SU-DHL-6 (cell line): ENCODE results near the gene NFIX.

Experiments used
- EZH2phosphoT487 ChIP-seq: fragments of 200-600 bp; sonication (generic), shearing (Covaris generic); conservative IDR thresholded peaks from 2 replicates; pipeline ENCODE4 v1.6.1; 2018; ENCODE audit warnings: mild to moderate bottlenecking, antibody characterized with exemption, low read length, moderate library complexity, mixed read lengths
- TF ChIP-seq, protein P1 (sequence below): fragments of 200-600 bp; sonication (generic); IDR thresholded peaks from one replicate; pipeline ENCODE4 v1.5.1; 2017; ENCODE audit warnings: antibody characterized with exemption, mild to moderate bottlenecking, low read length, moderate library complexity; ENCODE audit not compliant: insufficient read depth, poor library complexity, severe bottlenecking

DNA sequence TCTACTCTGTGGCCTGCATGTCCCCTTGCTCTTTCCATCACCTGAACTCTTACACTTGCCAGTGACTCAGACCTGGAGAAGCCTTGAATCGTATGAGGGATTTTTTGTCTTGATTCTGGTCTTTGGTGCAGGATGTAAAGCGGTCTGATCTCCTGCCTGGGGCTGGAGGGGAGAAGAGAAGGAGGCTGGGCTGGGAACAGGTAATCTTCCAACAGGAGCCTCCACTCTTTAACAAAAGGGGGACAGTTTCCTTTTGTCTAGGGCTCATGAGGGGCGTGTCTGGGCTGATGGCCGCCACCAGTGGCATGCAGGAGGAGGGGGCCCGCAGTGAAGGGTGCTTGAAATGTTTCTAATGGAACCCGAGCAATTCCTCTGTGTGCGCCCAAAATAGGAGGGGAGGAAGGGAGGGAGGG lies 24.7 kb downstream of the NFIX start:
- TF ChIP-seq, protein P1, sequence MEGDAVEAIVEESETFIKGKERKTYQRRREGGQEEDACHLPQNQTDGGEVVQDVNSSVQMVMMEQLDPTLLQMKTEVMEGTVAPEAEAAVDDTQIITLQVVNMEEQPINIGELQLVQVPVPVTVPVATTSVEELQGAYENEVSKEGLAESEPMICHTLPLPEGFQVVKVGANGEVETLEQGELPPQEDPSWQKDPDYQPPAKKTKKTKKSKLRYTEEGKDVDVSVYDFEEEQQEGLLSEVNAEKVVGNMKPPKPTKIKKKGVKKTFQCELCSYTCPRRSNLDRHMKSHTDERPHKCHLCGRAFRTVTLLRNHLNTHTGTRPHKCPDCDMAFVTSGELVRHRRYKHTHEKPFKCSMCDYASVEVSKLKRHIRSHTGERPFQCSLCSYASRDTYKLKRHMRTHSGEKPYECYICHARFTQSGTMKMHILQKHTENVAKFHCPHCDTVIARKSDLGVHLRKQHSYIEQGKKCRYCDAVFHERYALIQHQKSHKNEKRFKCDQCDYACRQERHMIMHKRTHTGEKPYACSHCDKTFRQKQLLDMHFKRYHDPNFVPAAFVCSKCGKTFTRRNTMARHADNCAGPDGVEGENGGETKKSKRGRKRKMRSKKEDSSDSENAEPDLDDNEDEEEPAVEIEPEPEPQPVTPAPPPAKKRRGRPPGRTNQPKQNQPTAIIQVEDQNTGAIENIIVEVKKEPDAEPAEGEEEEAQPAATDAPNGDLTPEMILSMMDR = no peak
- TF ChIP-seq EZH2phosphoT487 = no peak
